Measurements from ENCODE around the gene PRKAB2.

Gene PRKAB2

DNA sequence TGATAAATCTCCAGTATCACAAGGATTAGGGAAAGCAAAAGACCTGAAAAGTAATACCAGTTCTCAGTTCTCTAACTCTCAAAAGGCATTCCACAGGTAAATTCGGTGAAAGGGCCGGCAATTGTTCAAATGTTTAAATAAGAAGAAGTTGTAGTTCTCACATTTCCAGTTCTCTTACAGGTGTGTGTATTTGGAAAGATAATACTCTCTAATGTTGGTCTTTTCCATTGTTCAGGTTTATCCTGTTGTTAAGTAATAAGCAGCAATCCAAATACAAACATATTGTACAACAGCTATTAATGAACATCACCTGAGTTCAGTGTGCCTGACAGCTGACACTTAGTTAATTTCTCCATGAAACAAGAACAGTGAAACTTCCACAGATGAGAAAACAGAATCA lies 13.2 kb upstream of the PRKAB2 start:
- no peak overlapping the region for H3K9ac ChIP-seq (ENCODE audit: low read depth, low read length, poor library complexity, severe bottlenecking)
- no peaks in the 10 kb centered on the region for H3K4me1 ChIP-seq (ENCODE audit: insufficient read depth, low read length, poor library complexity, severe bottlenecking)
- H3F3A ChIP-seq (ENCODE audit: low read depth) = no peaks in the 10 kb centered on the region
- H3K9me2 ChIP-seq (replicated peaks; ENCODE audit: low read depth, low read length) = no peaks in the 10 kb centered on the region
- H3K4me3 ChIP-seq (ENCODE audit: low read length, poor library complexity, severe bottlenecking) = no peak overlapping the region
- no peaks in the 10 kb centered on the region for H3K27me3 ChIP-seq (ENCODE audit: insufficient read depth, low read length, poor library complexity, severe bottlenecking)
- H3K9me3 ChIP-seq (ENCODE audit: insufficient read depth, low read depth, low read length) = no peaks in the 10 kb centered on the region
- no peaks in the 10 kb centered on the region for H3K36me3 ChIP-seq (ENCODE audit: insufficient read depth, low read length)
- TF ChIP-seq, protein P1, sequence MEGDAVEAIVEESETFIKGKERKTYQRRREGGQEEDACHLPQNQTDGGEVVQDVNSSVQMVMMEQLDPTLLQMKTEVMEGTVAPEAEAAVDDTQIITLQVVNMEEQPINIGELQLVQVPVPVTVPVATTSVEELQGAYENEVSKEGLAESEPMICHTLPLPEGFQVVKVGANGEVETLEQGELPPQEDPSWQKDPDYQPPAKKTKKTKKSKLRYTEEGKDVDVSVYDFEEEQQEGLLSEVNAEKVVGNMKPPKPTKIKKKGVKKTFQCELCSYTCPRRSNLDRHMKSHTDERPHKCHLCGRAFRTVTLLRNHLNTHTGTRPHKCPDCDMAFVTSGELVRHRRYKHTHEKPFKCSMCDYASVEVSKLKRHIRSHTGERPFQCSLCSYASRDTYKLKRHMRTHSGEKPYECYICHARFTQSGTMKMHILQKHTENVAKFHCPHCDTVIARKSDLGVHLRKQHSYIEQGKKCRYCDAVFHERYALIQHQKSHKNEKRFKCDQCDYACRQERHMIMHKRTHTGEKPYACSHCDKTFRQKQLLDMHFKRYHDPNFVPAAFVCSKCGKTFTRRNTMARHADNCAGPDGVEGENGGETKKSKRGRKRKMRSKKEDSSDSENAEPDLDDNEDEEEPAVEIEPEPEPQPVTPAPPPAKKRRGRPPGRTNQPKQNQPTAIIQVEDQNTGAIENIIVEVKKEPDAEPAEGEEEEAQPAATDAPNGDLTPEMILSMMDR (conservative IDR thresholded peaks at IDR 0.05; ENCODE audit: low read length) = no peak
- no peak for TF ChIP-seq EZH2phosphoT487 (IDR thresholded peaks at IDR 0.05; ENCODE audit: borderline replicate concordance)
- H2AFZ ChIP-seq (ENCODE audit: low read length) = no peak overlapping the region
- H4K20me1 ChIP-seq (ENCODE audit: insufficient read depth, low read length, poor library complexity, severe bottlenecking) = no peaks in the 10 kb centered on the region
- no peaks in the 10 kb centered on the region for H3K79me2 ChIP-seq (ENCODE audit: insufficient read depth, low read length)
- no peak overlapping the region for H3K4me2 ChIP-seq (ENCODE audit: low read depth, low read length, poor library complexity, severe bottlenecking)

DNA sequence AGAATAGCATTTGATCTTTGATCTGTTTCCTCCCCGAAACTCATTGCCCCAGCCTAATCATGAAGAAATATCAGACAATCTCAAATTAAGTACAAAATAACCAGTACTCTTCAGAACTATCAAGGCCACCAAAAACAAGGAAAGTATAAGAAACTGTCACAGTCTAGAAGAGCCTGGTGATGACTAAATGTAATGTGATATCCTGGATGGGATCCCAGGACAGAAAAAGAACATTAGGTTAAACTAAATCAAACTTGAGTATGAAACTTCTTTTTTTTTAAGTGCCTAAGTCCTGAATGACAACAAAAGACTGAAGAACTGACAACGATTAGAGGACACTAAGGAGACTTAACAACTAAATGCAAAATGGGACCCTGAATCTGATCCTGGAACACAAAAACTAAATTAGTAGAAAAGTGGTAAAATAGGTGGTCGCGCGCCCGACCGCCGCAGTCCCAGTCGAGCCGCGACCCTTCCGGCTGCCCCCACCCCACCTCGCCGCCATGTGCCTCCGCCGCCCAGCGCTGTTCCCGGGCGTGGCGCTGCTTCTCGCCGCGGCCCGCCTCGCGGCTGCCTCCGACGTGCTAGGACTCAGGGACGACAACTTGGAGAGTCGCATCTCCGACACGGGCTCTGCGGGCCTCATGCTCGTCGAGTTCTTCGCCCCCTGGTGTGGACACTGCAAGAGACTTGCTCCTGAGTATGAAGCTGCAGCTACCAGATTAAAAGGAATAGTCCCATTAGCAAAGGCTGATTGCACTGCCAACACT lies 5.5 kb upstream of the PRKAB2 start:
- Histone ChIP-seq H3K4me3 (ENCODE audit: low read length, poor library complexity, severe bottlenecking) (no peak overlapping the region), H3K27me3 (ENCODE audit: insufficient read depth, low read length, poor library complexity, severe bottlenecking) (no peaks in the 10 kb centered on the region), H2AFZ (ENCODE audit: low read length) (no peak overlapping the region), H3K9ac (ENCODE audit: low read depth, low read length, poor library complexity, severe bottlenecking) (no peak overlapping the region), H3K36me3 (ENCODE audit: insufficient read depth, low read length) (no peaks in the 10 kb centered on the region), H3F3A (ENCODE audit: low read depth) (no peaks in the 10 kb centered on the region), H3K79me2 (ENCODE audit: insufficient read depth, low read length) (peaks cover 11% of the 10 kb centered on the region), H3K9me2 (replicated peaks; ENCODE audit: low read depth, low read length) (no peaks in the 10 kb centered on the region), H3K4me1 (ENCODE audit: insufficient read depth, low read length, poor library complexity, severe bottlenecking) (peaks cover 17% of the 10 kb centered on the region), H4K20me1 (ENCODE audit: insufficient read depth, low read length, poor library complexity, severe bottlenecking) (no peaks in the 10 kb centered on the region), H3K4me2 (ENCODE audit: low read depth, low read length, poor library complexity, severe bottlenecking) (no peak overlapping the region), H3K9me3 (ENCODE audit: insufficient read depth, low read depth, low read length) (no peaks in the 10 kb centered on the region)
- TF ChIP-seq, protein P1 (conservative IDR thresholded peaks at IDR 0.05; ENCODE audit: low read length) = no peak
- no peak for TF ChIP-seq EZH2phosphoT487 (IDR thresholded peaks at IDR 0.05; ENCODE audit: borderline replicate concordance)

DNA sequence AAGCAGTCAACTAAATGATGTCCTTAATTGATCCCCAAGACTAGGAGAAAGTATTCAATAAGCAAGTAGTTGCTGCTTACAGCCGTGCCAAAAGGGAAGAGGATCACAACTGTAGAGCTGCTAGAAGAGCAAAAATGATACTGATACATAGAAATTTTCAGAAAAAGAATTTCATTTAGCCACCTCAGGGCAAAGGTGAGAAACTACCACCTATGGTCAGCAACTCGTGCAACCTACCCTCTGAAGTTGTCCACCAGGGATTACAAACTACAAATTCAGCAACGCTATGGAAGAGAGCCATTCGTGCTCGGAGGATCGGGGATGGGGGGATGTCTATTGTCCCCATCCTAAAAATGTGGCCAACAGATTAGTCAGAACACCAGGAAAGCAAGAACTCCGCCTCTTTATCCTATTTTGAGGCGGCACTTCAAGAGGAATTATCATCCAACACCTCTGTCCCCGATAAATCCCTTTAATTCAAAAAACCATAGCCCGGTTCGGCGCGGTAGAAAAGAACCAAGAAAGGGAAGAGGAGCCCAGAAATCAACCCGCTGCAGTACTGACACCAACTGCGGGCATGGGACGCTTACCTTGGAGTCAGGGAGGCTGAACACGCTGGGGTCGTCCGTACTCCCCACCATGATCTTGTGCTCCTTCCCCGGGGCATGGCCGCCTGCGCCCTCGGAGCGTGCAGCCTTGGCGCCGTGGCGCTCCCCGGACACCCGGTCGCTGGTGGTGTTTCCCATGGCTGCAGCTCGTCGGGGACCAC lies 687 bp downstream of the PRKAB2 start:
- Histone ChIP-seq H3K36me3 (ENCODE audit: insufficient read depth, low read length) (no peaks in the 10 kb centered on the region), H3K9ac (ENCODE audit: low read depth, low read length, poor library complexity, severe bottlenecking) (peak overlapping the region; percentile 91), H4K20me1 (ENCODE audit: insufficient read depth, low read length, poor library complexity, severe bottlenecking) (no peaks in the 10 kb centered on the region), H3K9me3 (ENCODE audit: insufficient read depth, low read depth, low read length) (no peaks in the 10 kb centered on the region), H2AFZ (ENCODE audit: low read length) (peak overlapping the region; percentile 79), H3K9me2 (replicated peaks; ENCODE audit: low read depth, low read length) (no peaks in the 10 kb centered on the region), H3K79me2 (ENCODE audit: insufficient read depth, low read length) (peaks cover 62% of the 10 kb centered on the region), H3K4me1 (ENCODE audit: insufficient read depth, low read length, poor library complexity, severe bottlenecking) (peaks cover 59% of the 10 kb centered on the region), H3K4me3 (ENCODE audit: low read length, poor library complexity, severe bottlenecking) (peak overlapping the region; percentile 87), H3K4me2 (ENCODE audit: low read depth, low read length, poor library complexity, severe bottlenecking) (peak overlapping the region; percentile 83), H3F3A (ENCODE audit: low read depth) (no peaks in the 10 kb centered on the region), H3K27me3 (ENCODE audit: insufficient read depth, low read length, poor library complexity, severe bottlenecking) (no peaks in the 10 kb centered on the region)
- TF ChIP-seq, protein P1 (conservative IDR thresholded peaks at IDR 0.05; ENCODE audit: low read length) = no peak
- no peak for TF ChIP-seq EZH2phosphoT487 (IDR thresholded peaks at IDR 0.05; ENCODE audit: borderline replicate concordance)
